Activated CD4-positive, alpha-beta T cell treated with anti-CD3 and anti-CD28 coated beads for 48 hours (primary cell): ENCODE results near the gene CEL.
"Not testable (repeated sequence)": the region's sequence is repeated elsewhere in the genome, so short reads cannot be mapped to it uniquely, and the experiment has no call there.

ENCODE experiments used
- DNase-seq: peaks from one replicate; pipeline ENCODE4 v3.0.0-alpha.2; 2020

CEL gene

GRCh38 chr9:133066181-133066983, 4.6 kb downstream of the CEL start:
- no peak for DNase-seq

GRCh38 chr9:133067006-133067405, 5.2 kb downstream of the CEL start:
- DNase-seq = no peak

GRCh38 chr9:133067813-133068212, 6.0 kb downstream of the CEL start:
- DNase-seq = no peak

- DNase-seq = not testable (repeated sequence)
Observed at GRCh38 chr9:133068431-133068830, 6.7 kb downstream of the CEL start.

DNA sequence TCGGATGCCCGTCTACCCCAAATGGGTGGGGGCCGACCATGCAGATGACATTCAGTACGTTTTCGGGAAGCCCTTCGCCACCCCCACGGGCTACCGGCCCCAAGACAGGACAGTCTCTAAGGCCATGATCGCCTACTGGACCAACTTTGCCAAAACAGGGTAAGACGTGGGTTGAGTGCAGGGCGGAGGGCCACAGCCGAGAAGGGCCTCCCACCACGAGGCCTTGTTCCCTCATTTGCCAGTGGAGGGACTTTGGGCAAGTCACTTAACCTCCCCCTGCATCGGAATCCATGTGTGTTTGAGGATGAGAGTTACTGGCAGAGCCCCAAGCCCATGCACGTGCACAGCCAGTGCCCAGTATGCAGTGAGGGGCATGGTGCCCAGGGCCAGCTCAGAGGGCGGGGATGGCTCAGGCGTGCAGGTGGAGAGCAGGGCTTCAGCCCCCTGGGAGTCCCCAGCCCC, 8.8 kb downstream of the CEL start:
- DNase-seq = not testable (repeated sequence)

DNA sequence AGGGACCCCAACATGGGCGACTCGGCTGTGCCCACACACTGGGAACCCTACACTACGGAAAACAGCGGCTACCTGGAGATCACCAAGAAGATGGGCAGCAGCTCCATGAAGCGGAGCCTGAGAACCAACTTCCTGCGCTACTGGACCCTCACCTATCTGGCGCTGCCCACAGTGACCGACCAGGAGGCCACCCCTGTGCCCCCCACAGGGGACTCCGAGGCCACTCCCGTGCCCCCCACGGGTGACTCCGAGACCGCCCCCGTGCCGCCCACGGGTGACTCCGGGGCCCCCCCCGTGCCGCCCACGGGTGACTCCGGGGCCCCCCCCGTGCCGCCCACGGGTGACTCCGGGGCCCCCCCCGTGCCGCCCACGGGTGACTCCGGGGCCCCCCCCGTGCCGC, 9.2 kb downstream of the CEL start:
- not testable (repeated sequence) for DNase-seq

GRCh38 chr9:133071484-133072150, 9.8 kb downstream of the CEL start:
- no peak for DNase-seq

DNA sequence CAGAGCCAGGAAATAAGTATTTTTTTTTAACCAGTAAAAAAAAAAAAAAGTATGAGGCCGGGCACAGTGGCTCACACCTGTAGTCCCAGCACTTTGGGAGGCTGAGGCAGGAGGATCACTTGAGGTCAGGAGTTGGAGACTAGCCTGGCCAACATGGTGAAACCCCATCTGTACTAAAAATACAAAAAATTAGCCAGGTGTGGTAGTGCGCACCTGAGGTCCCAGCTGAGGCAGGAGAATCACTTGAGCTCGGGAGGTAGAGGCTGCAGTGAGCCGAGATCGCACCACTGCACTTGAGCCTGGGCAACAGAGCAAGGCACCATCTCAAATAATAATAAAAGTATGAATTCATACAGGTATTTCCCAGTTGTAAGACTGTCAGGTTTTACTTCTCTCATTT, 10.4 kb downstream of the CEL start:
- not testable (repeated sequence) for DNase-seq

DNA sequence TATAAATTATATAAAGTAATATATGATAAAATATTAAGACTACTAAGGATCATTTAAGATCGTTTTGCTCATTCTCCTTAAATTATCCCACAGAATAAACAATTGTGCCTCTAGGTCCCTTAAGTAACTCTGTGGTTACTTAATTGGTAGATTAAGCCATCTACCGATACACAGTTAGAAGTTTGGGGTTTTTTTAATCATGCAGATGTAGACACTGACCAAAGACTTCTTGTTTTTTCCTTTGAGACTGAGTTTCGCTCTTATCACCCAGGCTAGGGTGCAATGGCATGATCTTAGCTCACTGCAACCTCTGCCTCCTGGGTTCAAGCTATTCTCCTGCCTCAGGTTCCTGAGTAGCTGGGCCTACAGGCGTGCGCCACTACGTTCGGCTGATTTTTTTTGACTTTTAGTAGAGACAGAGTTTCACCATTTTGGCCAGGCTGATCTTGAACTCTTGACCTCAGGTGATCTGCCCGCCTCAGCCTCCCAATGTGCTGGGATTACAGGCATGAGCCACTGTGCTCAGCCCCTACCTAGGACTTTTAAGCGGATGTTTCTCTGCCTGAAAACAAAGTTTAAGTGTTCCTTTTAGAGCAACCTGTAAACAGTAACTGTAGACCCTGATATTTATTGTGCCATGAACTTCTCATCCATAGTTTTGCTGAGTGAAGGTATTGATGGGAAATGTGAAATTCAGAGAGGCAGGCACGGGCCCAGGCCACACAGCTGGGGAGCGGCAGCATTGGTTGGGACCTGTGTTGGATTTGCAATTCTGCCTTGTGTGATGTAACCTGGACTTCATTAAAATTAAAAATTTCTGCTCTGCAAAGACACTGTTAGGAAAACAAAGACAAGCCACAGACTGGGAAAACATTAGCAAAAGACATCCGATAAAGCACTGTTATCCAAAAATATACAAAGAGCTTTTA, 11.6 kb downstream of the CEL start:
- no peak for DNase-seq

- no peak for DNase-seq
Observed at GRCh38 chr9:133074111-133074651, 12.4 kb downstream of the CEL start.

DNA sequence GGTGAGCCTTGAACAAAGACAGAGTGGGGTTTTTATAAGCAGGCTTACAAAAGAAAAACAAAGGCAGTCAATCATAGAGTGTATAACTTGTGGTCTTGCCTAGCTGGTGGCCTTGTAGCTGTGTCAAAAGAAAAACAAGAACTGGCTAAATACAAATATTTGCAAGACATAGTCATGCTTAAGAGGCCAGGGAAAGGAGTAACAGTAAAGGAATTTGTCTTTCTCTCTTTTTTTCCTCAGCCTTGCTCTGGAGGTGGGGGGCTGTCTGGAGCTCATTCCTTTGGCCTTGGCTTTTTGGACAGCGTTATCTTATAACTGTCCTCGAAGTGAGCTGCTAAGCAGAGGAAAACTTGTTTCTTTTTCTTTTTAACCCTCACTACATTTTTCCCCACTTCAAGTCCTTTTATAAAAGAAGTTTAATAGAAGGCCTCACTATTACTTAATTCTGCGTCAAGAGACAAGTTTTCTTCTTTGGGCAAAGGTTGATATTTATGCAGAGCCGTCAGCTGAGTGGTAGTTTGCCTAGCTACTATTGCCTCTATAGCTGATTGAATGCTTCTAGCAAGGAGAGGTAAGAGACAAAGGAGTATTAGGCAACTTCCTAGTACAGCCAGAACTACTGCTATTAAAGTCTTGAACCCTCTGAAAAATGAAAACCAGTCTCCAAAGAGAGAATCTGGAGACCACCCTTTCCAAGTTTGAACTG, 14.3 kb downstream of the CEL start:
- DNase-seq = no peak

DNA sequence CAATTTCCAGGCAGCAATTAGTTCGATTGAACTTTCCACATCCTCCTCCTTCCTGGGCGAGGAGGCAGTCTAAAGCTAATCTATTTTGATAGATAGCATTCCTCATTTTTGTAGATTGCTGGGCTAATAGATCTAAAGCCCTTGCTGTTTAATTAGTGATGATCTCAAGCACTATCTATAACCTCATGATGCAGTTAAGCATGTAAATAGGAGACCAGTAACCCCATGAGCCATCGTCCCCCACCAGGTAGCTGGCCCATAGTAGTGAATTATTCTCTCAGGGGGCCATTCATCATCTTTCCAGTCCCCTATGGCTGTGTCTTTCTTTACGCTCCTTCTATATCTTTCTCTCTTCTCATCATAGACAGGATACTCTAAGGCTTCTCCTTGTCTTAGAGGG, 14.9 kb downstream of the CEL start:
- DNase-seq = no peak

- DNase-seq = no peak
Observed at GRCh38 chr9:133078486-133078885, 16.7 kb downstream of the CEL start.

- DNase-seq = no peak
Observed at GRCh38 chr9:133080161-133080560, 18.4 kb downstream of the CEL start.

GRCh38 chr9:133080786-133081779, 19.3 kb downstream of the CEL start:
- DNase-seq = not testable (repeated sequence)

DNA sequence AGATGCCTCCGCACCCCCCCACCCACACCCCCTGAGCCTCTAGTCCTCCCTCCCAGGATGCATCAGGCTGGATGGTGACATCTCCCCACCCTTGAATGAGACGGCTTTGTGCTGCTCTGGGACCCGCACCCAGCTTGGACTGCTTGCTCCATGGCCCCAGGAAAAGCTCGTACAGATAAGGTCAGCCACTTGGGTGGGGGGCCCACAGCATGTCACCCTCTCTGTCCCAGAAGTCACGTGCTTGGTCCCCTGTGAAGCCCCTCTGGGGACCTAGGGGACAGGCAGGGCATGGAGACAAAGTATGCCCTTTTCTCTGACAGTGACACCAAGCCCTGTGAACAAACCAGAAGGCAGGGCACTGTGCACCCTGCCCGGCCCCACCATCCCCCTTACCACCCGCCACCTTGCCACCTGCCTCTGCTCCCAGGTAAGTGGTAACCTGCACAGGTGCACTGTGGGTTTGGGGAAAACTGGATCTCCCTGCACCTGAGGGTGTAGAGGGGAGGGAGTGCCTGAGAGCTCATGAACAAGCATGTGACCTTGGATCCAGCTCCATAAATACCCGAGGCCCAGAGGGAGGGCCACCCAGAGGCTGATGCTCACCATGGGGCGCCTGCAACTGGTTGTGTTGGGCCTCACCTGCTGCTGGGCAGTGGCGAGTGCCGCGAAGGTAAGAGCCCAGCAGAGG, 20.3 kb downstream of the CEL start:
- DNase-seq = not testable (repeated sequence)

DNA sequence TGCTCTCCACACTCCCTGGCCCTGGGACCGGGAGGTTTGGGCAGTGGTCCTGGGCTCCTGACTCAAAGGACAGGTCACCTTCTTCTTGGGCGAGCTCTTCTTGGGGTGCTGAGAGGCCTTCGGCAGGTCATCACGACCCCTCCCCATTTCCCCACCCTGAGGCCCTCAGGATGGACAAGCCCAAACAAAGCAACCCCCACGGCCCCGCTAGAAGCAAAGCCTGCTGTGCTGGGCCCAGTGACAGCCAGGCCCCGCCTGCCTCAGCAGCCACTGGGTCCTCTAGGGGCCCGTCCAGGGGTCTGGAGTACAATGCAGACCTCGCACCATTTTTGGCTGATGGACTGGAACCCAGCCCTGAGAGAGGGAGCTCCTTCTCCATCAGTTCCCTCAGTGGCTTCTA, 21.9 kb downstream of the CEL start:
- not testable (repeated sequence) for DNase-seq

DNA sequence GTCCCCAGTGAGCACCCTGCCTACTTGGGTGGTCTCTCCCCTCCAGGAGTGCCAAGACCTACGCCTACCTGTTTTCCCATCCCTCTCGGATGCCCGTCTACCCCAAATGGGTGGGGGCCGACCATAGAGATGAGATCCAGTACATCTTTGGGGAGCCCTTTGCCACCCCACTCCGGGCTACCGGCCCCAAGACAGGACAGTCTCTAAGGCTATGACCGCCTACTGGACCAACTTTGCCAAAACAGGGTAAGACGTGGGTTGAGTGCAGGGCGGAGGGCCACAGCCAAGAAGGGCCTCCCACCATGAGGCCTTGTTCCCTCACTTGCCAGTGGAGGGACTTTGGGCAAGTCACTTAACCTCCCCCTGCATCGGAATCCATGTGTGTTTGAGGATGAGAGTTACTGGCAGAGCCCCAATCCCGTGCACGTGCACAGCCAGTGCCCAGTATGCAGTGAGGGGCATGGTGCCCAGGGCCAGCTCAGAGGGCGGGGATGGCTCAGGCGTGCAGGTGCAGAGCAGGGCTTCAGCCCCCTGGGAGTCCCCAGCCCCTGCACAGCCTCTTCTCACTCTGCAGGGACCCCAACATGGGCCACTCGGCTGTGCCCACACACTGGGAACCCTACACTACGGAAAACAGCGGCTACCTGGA, 24.6 kb downstream of the CEL start:
- not testable (repeated sequence) for DNase-seq

- DNase-seq = no peak
Observed at GRCh38 chr9:133086894-133087293, 25.1 kb downstream of the CEL start.
